HG02943 (cell line): ENCODE measurements around the gene SMAD5.

Experiments
- ATAC-seq: cut with Tn5 transposase; IDR thresholded peaks from one replicate; pipeline ENCODE4 v1.9.1; 2021; ENCODE audit warnings: mild to moderate bottlenecking, low read depth, moderate library complexity; ENCODE audit not compliant: unreplicated experiment

The SMAD5 gene

DNA sequence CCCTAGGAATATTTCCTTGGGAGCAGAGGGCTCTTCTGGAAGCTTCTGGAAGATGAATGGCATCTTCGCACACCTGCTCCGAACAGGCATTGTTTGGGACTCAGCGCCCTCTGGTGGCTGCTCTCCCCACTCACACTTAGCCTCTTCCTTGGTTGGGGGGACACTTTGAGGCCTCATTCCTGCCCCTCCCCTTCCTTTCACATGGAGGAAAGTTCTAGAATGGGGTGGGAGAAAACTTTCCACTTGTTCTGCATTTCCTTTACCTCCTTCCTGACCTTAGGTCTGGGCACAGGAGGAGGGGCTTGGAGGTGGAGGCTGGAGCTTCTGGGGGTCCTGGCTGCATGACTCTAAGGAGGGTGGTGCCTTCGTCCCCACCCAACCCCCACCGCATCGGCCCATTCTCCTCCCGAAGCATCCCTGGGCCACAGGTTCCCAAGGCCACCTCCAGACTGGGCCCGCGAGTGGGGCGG is 79.6 kb downstream of the SMAD5 start:
- no peak for ATAC-seq

GRCh38 chr5:136213919-136214493 is 81.4 kb downstream of the SMAD5 start:
- ATAC-seq: no peak

DNA sequence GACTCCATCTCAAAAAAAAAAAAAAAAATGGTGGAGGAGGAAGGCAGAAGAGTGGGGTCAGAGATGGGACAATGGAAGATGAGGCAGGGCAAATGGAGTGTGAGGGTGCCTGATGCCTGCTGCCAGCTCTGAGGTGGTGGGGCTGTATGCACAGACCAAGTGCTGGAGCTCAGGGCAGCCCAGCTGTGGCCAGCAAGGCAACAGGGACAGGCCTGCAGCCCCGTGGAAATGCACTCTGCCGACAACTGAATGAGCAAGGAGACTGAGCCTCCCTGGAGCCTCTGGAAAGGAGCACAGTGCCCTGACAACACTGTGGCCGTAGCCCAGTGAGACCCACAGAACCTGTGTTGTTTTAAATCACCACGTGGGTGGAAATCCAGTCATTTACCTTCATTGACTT is 83.2 kb downstream of the SMAD5 start:
- ATAC-seq: no peak

- ATAC-seq: no peak
These were observed 83.6 kb downstream of the SMAD5 start for GRCh38 chr5:136216230-136216629.

GRCh38 chr5:136221340-136221739 is 88.7 kb downstream of the SMAD5 start:
- ATAC-seq: no peak

DNA sequence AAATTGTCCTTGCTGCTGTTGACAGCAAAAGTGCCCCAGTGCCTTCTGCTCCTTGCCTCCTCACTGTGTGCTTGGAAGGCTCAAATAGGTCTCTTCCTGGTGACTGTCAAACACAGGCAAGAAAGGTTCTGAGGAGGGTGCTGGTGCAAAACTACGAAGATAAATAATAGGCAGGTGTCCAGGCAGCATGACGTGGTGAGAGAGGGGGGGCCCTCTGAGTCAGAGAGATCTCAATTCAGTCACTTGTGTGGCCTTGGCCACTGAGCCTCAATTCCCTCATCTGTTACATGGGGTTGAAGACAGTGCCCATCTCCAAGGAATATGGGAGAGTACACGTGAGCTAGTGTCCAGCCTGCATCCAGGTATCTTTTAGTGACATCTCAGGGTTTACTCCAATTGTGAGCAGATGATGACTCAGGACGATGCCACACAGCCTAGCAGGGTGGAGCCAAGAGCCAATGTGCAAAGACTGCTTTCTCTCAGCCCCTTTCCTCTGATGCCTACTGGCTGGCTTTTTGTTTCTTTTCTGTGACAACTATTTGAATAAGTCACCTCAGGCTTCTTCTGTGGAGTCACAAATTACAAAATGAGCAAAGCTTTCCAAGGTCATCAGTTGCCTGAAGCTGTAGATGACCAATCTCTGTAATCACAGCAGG is 90.1 kb downstream of the SMAD5 start:
- no peak for ATAC-seq

- no peak for ATAC-seq
These were observed 93.2 kb downstream of the SMAD5 start for GRCh38 chr5:136225796-136226195.

GRCh38 chr5:136226401-136226800 is 93.8 kb downstream of the SMAD5 start:
- ATAC-seq: no peak

DNA sequence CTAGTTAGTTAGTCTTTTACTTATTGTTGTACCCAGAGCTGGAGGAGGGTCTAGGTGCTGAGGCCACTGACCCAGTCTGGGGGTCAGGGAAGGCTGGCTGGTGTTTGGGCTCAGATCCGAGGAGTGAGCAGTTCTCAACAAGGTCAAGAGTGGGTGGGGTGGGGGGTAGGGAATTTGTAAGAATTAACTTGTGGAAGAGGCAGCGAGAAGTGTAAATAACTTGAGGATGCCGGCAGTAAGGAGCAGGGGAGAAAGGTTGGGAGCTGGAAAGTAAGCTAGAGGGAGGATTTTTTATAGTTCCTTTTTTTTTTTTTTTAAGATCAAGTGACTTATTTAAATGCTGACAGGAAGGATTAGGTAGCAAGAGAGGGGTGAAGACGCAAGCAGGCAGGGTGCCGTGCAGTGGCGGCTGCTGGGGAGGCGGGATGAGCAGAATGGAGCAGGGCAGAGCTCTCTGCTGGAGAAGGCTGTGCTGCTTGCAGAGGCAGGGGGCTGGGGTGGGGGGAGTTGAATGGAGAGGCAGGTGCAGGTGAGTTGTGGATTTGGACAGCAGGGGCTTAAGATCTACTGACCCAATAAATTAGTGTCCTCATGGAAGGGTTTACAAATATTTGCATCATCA is 95.6 kb downstream of the SMAD5 start:
- ATAC-seq: no peak

DNA sequence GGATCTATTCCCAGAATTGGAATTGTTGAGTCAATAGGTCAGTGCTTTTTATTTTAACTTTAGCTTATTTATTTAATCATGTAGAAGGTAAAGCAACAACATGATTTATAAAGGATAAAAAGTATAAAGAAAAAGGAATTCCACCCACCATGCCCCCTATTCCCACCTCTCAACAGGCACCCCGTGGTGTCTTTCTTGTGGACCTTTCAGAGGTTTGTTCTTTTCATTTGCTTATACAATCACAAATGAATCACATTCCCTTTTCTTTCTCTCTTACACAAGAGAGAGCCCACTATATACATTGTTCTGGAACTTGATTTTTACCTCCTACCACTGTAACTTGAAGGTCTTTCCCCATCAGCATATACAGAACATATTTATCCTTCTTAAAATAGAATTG is 97.5 kb downstream of the SMAD5 start:
- no peak for ATAC-seq

DNA sequence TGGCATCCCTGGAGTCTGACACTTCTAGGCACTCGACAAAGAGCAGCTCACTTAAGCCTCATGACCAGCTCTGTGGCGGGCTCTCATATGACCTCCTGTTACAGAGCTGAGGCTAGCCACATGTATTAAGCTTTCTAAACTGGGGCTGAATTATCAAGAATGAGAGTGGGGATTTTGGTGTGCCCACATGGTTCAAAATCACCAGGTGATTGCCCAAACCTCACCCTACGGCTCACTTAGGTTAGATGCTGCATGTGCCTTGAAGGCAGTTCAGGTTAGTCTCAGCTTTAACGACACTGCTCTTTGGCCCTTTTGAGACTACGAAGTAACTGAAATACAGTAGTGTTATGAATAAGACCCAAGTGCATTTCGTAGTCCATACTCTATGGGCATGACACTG is 99.7 kb downstream of the SMAD5 start:
- ATAC-seq: no peak
